Vagina (tissue), 2 donors: ENCODE results near the gene NLRP1. TPM values are rescaled to one million over a fixed set of nuclear protein-coding genes. Genes with fewer than 3 reads are reported as not detected.
"Not testable (repeated sequence)": the region's sequence is repeated elsewhere in the genome, so short reads cannot be mapped to it uniquely, and the experiment has no call there.

ENCODE experiments used
- DNase-seq, 2 donors: peaks; one replicate each; pipeline ENCODE4 v3.0.0-alpha.2; 2017; ENCODE audit errors: extremely low spot score in 2 of 2
- H3K27ac ChIP-seq: fragments of 200-600 bp; sonication (generic); one replicate; pipeline ENCODE4 v1.5.1; 2019
- H3K27me3 ChIP-seq: fragments of 200-600 bp; sonication (generic); one replicate; pipeline ENCODE4 v1.5.1; 2019
- H3K36me3 ChIP-seq, 2 donors: fragments of 200-600 bp; sonication (generic); one replicate each; pipeline ENCODE4 v1.5.1; 2017 to 2019
- H3K4me1 ChIP-seq: fragments of 200-600 bp; sonication (generic); one replicate; pipeline ENCODE4 v1.5.1; 2019
- H3K4me3 ChIP-seq, 2 donors: fragments of 200-600 bp; sonication (generic); 1 replicate in 1 of 2; 2 replicates in 1 of 2; pipeline ENCODE4 v1.5.1; 2016 to 2019
- H3K9me3 ChIP-seq: fragments of 200-600 bp; sonication (generic); one replicate; pipeline ENCODE4 v1.5.1; 2019
- POLR2A ChIP-seq, 2 donors: fragments of 450-650 bp; IDR thresholded peaks; one replicate each; pipeline ENCODE4 v1.6.1; 2017; ENCODE audit warnings: antibody characterized with exemption in 2 of 2, mild to moderate bottlenecking in 2 of 2, moderate library complexity in 2 of 2
- POLR2AphosphoS5 ChIP-seq, 2 donors: sonication (generic); formaldehyde crosslinking; IDR thresholded peaks; one replicate each; pipeline ENCODE4 v1.9.0; 2017; ENCODE audit warnings: antibody characterized with exemption in 2 of 2, mild to moderate bottlenecking in 2 of 2, low read depth in 1 of 2; ENCODE audit not compliant: insufficient read depth in 1 of 2
- intact Hi-C: fragments of 100-400 bp; cut with DNase I; formaldehyde crosslinking; loops from one replicate; pipeline ENCODE4 v1.15.1; 2023
- total RNA-seq: library from RNA; depleted of rRNA; stranded (reverse); fragments of >200 nt; gene quantifications from one replicate; pipeline ENCODE4 v1.2.3, GENCODE V29; 2016
- TF ChIP-seq, protein P1 (sequence below), 3 experiments: fragments of 450-650 bp in 2 of 3; fragments of 200-600 bp in 1 of 3; sonication (generic) in 1 of 3; IDR thresholded peaks; one replicate each; pipeline ENCODE4 v1.5.1; 2017 to 2019; ENCODE audit warnings: antibody characterized with exemption in 3 of 3, mild to moderate bottlenecking in 2 of 3, moderate library complexity in 2 of 3

The NLRP1 gene
- total RNA-seq, 1 donor from 2014 or later: 83.7 TPM

DNA sequence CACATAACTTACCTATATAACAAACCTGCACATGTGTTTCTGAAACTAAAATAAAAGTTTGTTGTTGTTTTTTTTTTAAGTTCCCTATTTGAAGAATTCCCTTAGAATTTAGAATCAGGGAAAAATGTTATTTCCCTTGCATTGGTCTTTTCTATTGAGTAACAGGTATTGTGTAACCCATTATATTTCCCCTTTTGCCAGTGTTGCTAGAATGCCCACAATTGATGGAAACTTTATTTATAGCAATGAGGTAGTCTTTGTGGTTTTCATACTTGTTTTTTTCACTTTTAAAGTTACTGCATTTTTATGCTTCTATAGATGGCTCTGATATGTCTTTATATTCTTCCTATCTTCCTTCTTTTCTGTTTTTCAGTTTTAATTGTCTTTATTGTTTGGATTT lies 3.9 kb downstream of the NLRP1 start:
- no peaks in the 10 kb centered on the region for H3K27me3 ChIP-seq
- no peak overlapping the region for H3K4me3 ChIP-seq
- no peak overlapping the region for H3K27ac ChIP-seq
- intact Hi-C loops: no loop called here
- TF ChIP-seq POLR2A (IDR thresholded peaks at IDR 0.05) (no peak), POLR2AphosphoS5 (IDR thresholded peaks at IDR 0.05; ENCODE audit: insufficient read depth in 1 of 2, low read depth in 1 of 2) (no peak)
- TF ChIP-seq, protein P1, sequence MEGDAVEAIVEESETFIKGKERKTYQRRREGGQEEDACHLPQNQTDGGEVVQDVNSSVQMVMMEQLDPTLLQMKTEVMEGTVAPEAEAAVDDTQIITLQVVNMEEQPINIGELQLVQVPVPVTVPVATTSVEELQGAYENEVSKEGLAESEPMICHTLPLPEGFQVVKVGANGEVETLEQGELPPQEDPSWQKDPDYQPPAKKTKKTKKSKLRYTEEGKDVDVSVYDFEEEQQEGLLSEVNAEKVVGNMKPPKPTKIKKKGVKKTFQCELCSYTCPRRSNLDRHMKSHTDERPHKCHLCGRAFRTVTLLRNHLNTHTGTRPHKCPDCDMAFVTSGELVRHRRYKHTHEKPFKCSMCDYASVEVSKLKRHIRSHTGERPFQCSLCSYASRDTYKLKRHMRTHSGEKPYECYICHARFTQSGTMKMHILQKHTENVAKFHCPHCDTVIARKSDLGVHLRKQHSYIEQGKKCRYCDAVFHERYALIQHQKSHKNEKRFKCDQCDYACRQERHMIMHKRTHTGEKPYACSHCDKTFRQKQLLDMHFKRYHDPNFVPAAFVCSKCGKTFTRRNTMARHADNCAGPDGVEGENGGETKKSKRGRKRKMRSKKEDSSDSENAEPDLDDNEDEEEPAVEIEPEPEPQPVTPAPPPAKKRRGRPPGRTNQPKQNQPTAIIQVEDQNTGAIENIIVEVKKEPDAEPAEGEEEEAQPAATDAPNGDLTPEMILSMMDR (IDR thresholded peaks at IDR 0.05): no peak
- H3K4me1 ChIP-seq: peaks cover 36% of the 10 kb centered on the region
- H3K9me3 ChIP-seq: no peaks in the 10 kb centered on the region
- peaks cover 0 to 28% of the 10 kb centered on the region in 2 donors for H3K36me3 ChIP-seq
- no peak for DNase-seq

DNA sequence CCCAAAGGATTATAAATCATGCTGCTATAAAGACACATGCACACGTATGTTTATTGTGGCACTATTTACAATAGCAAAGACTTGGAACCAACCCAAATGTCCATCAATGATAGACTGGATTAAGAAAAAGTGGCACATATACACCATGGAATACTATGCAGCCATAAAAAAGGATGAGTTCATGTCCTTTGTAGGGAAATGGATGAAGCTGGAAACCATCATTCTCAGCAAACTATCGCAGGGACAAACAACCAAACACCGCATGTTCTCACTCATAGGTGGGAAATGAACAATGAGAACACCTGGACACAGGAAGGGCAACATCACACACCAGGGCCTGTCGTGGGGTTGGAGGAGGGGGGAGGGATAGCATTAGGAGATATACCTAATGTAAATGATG lies 5.5 kb downstream of the NLRP1 start:
- intact Hi-C loops, H3K9me3 ChIP-seq, H3K4me3 ChIP-seq, H3K27ac ChIP-seq, DNase-seq, H3K27me3 ChIP-seq: not testable (repeated sequence)
- Histone ChIP-seq H3K36me3 (peaks cover 0 to 32% of the 10 kb centered on the region in 2 donors), H3K4me1 (peaks cover 26% of the 10 kb centered on the region)

DNA sequence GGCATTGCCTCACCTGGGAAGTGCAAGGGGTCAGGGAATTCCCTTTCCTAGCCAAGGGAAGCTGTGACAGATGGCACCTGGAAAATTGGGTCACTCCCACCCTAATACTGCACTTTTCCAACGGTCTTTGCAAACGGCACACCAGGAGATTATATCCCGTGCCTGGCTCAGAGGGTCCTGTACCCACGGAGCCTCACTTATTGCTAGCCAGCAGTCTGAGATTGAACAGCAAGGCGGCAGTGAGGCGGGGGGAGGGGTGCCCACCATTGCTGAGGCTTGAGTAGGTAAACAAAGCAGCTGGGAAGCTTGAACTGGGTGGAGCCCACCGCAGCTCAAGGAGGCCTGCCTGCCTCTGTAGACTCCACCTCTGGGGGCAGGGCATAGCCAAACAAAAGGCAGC lies 11.3 kb downstream of the NLRP1 start:
- DNase-seq, H3K4me1 ChIP-seq, intact Hi-C loops, H3K27me3 ChIP-seq, H3K9me3 ChIP-seq, H3K4me3 ChIP-seq, H3K27ac ChIP-seq: not testable (repeated sequence)
- peaks cover 0 to 24% of the 10 kb centered on the region in 2 donors for H3K36me3 ChIP-seq

DNA sequence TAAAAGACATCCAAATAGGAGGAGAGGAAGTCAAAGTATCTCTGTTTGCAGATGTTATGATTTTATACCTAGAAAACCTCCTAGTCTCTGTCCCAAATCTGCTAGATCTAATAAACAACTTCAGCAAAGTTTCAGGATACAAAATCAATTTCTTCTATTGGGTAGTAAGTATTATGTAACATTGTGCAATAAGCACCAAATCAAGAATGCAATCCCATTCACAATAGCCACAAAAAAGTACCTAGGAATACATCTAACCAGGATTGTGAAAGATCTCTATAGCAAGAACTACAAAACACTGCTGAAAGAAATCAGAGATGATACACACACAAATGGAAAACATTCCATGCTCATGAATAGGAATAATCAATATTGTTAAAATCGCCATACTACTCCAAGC lies 13.0 kb downstream of the NLRP1 start:
- H3K4me1 ChIP-seq: peaks cover 3% of the 10 kb centered on the region
- H3K27me3 ChIP-seq: no peaks in the 10 kb centered on the region
- DNase-seq: no peak
- peaks cover 0 to 35% of the 10 kb centered on the region in 2 donors for H3K36me3 ChIP-seq
- TF ChIP-seq POLR2AphosphoS5 (IDR thresholded peaks at IDR 0.05; ENCODE audit: insufficient read depth in 1 of 2, low read depth in 1 of 2): no peak
- TF ChIP-seq, protein P1 (IDR thresholded peaks at IDR 0.05): no peak
- TF ChIP-seq POLR2A (IDR thresholded peaks at IDR 0.05): no peak
- intact Hi-C loops: no loop called here
- H3K9me3 ChIP-seq: no peaks in the 10 kb centered on the region
- H3K4me3 ChIP-seq: no peak overlapping the region
- H3K27ac ChIP-seq: no peak overlapping the region

DNA sequence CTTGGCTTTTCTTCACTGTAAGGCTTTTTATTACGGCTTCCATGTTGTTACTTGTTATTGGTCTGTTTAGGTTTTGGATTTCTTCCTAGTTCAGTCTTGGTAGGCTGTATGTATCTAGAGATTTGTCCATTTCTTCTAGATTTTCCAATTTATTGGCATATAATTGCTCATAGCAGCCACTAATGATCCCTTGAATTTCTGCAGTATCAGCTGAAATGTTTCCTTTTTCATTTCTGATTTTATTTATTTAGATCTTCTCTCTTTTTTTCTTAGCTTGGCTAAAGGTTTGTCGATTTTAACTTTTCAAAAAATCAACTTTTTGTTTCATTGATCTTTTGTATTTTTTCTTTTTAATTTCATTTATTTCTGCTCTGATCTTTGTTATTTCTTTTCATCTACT lies 18.5 kb downstream of the NLRP1 start:
- H3K4me3 ChIP-seq: no peak overlapping the region
- peaks cover 4% of the 10 kb centered on the region for H3K4me1 ChIP-seq
- H3K9me3 ChIP-seq: no peaks in the 10 kb centered on the region
- TF ChIP-seq POLR2A (IDR thresholded peaks at IDR 0.05): no peak
- H3K27ac ChIP-seq: no peak overlapping the region
- intact Hi-C loops: no loop called here
- DNase-seq: no peak
- no peaks in the 10 kb centered on the region for H3K27me3 ChIP-seq
- peaks cover 0 to 14% of the 10 kb centered on the region in 2 donors for H3K36me3 ChIP-seq

DNA sequence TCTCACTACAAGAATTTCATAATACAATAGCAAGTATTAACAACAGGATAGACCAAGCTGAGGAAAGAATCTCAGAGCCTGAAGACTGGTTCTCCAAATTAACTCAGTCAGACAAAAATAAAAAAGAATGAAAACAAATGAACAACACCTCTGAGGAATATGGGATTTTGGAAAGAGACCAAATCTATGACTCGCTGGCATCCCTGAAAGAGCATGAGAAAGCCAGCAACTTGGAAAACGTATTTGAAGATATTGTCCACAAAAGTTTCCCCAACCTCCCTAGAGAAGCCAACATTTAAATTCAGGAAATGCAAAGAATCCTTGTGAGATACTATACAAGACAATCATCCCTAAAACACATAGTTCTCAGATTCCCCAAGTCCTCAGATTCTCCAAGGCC lies 20.9 kb downstream of the NLRP1 start:
- Histone ChIP-seq H3K9me3 (no peaks in the 10 kb centered on the region), H3K36me3 (peaks cover 0 to 27% of the 10 kb centered on the region in 2 donors), H3K27me3 (no peaks in the 10 kb centered on the region), H3K4me1 (peaks cover 4% of the 10 kb centered on the region), H3K27ac (no peak overlapping the region), H3K4me3 (no peak overlapping the region)
- TF ChIP-seq POLR2A (IDR thresholded peaks at IDR 0.05) (no peak), POLR2AphosphoS5 (IDR thresholded peaks at IDR 0.05; ENCODE audit: insufficient read depth in 1 of 2, low read depth in 1 of 2) (no peak)
- TF ChIP-seq, protein P1 (IDR thresholded peaks at IDR 0.05): no peak
- no peak for DNase-seq
- intact Hi-C loops: no loop called here
